ENCODE measurements around the gene ETV4. TPM values are rescaled to one million over a fixed set of nuclear protein-coding genes. Genes with fewer than 3 reads are reported as not detected.

The ETV4 gene
- total RNA-seq, 1 experiment from 2014 or later = 186 TPM

Other genes starting within 250 kb of the ETV4 start
- 20.3 and 43.0 TPM in 2 replicates for gene ARL4D, start 147.3 kb downstream of the ETV4 start, total RNA-seq (2014; rRNA removed; shearing (Covaris generic))
- gene DHX8, start 62.4 kb downstream of the ETV4 start, total RNA-seq (2014; rRNA removed; shearing (Covaris generic)) = 42.6 and 44.9 TPM in 2 replicates
- gene MEOX1, start 115.6 kb upstream of the ETV4 start, total RNA-seq (2014; rRNA removed; shearing (Covaris generic)) = 0.18 TPM in 1 of 2 replicates, not detected in the other
- gene SOST, start 212.5 kb upstream of the ETV4 start, total RNA-seq (2014; rRNA removed; shearing (Covaris generic)) = not detected in 2 replicates
- gene DUSP3, start 232.6 kb upstream of the ETV4 start, total RNA-seq (2014; rRNA removed; shearing (Covaris generic)) = 30.4 and 35.5 TPM in 2 replicates
- 0.21 and 0.37 TPM in 2 replicates for gene CFAP97D1, start 234.1 kb upstream of the ETV4 start, total RNA-seq (2014; rRNA removed; shearing (Covaris generic))

Data from H7 (cell line).